SK-N-SH (cell line): ENCODE results near the gene CABP4. TPM values are rescaled to one million over a fixed set of nuclear protein-coding genes. Genes with fewer than 3 reads are reported as not detected.

Experiments
- CTCF ChIA-PET: fragments of 300-600, 350-600 bp; formaldehyde crosslinking; extraction: SDS; loops from one replicate; lab custom pipeline; 2021; lab: Yijun Ruan, JAX
- POLR2A ChIA-PET: fragments of 350-600 bp; sonication (Branson Sonifier 250); formaldehyde crosslinking; extraction: SDS; loops from one replicate; lab custom pipeline; 2020; ENCODE audit warnings: antibody characterized with exemption, inconsistent platforms; lab: Yijun Ruan, JAX
- DNase-seq: peaks from one replicate; pipeline ENCODE4 v3.0.0; 2012
- H2AFZ ChIP-seq: fragments of 200-600 bp; sonication (generic); 2 replicates; pipeline ENCODE4 v1.8.1; 2016; ENCODE audit warnings: antibody characterized with exemption, mild to moderate bottlenecking, low read depth
- H3F3A ChIP-seq: fragments of 200-600 bp; sonication (generic); replicated peaks from 2 replicates; pipeline ENCODE3; 2016; ENCODE audit warnings: antibody characterized with exemption, mild to moderate bottlenecking; ENCODE audit not compliant: insufficient read depth
- H3K27ac ChIP-seq, 2 experiments: fragments of 200-500 bp in 1 of 2; fragments of 200-600 bp in 1 of 2; sonication (Bioruptor generic) in 1 of 2; sonication (generic), shearing (Covaris generic) in 1 of 2; 2 replicates each; pipeline versions ENCODE4 v1.5.1 to v1.6.1; 2014 to 2016; ENCODE audit warnings: low read depth in 2 of 2, inconsistent platforms in 1 of 2, low read length in 1 of 2, mild to moderate bottlenecking in 1 of 2, mixed read lengths in 1 of 2
- H3K27me3 ChIP-seq: fragments of 200-600 bp; sonication (generic), shearing (Covaris generic); 2 replicates; pipeline ENCODE4 v1.6.1; 2016; ENCODE audit warnings: mixed run types; ENCODE audit not compliant: insufficient read depth
- H3K36me3 ChIP-seq, 2 experiments: fragments of 200-500 bp in 1 of 2; fragments of 200-600 bp in 1 of 2; sonication (Bioruptor generic) in 1 of 2; sonication (generic) in 1 of 2; replicated peaks in 1 of 2; 2 replicates each; pipeline versions ENCODE3 to v1.5.1; 2014 to 2016; ENCODE audit warnings: low read length in 1 of 2, mild to moderate bottlenecking in 1 of 2; ENCODE audit not compliant: insufficient read depth in 2 of 2, control insufficient read depth in 1 of 2
- H3K4me1 ChIP-seq, 2 experiments: fragments of 200-500 bp in 1 of 2; fragments of 200-600 bp in 1 of 2; sonication (Bioruptor generic) in 1 of 2; sonication (generic), shearing (Covaris generic) in 1 of 2; 2 replicates each; pipeline versions ENCODE4 v1.5.1 to v1.6.1; 2014 to 2016; ENCODE audit warnings: low read depth in 1 of 2, low read length in 1 of 2, mixed run types in 1 of 2; ENCODE audit not compliant: insufficient read depth in 2 of 2, control insufficient read depth in 1 of 2
- H3K4me2 ChIP-seq: fragments of 200-600 bp; sonication (generic), shearing (Covaris generic); 2 replicates; pipeline ENCODE4 v1.6.1; 2017; ENCODE audit warnings: mixed run types
- H3K4me3 ChIP-seq, 2 experiments: fragments of 200-500 bp in 1 of 2; fragments of 200-600 bp in 1 of 2; sonication (Bioruptor generic) in 1 of 2; sonication (generic), shearing (Covaris generic) in 1 of 2; 2 replicates each; pipeline versions ENCODE4 v1.5.1 to v1.8.1; 2014 to 2016; ENCODE audit warnings: low read depth in 2 of 2, inconsistent platforms in 1 of 2, low read length in 1 of 2, mild to moderate bottlenecking in 1 of 2, mixed read lengths in 1 of 2, moderate library complexity in 1 of 2
- H3K79me2 ChIP-seq: fragments of 200-600 bp; sonication (generic); 2 replicates; pipeline ENCODE4 v1.8.1; 2017; ENCODE audit warnings: mild to moderate bottlenecking; ENCODE audit not compliant: insufficient read depth
- H3K9ac ChIP-seq: fragments of 200-600 bp; sonication (generic); 2 replicates; pipeline ENCODE4 v1.6.1; 2017; ENCODE audit warnings: mixed run types
- H3K9me2 ChIP-seq: fragments of 200-600 bp; sonication (generic); 2 replicates; pipeline ENCODE4 v1.6.1; 2017; ENCODE audit warnings: mixed run types
- H3K9me3 ChIP-seq: fragments of 200-600 bp; sonication (generic); 2 replicates; pipeline ENCODE4 v1.6.1; 2017; ENCODE audit warnings: mixed run types, mild to moderate bottlenecking, moderate library complexity
- H4K20me1 ChIP-seq: fragments of 200-600 bp; sonication (generic); 2 replicates; pipeline ENCODE4 v1.6.1; 2017; ENCODE audit warnings: mild to moderate bottlenecking, mixed run types; ENCODE audit not compliant: insufficient read depth
- FOSL2 ChIP-seq: IDR thresholded peaks from 2 replicates; pipeline ENCODE4 v1.4.0; 2012; ENCODE audit warnings: low read depth, mild to moderate bottlenecking, moderate library complexity, borderline replicate concordance
- WGBS: methylation state at CpG from one replicate; pipeline ENCODE4 v1.1.6; 2017; ENCODE audit warnings: low lambda C conversion rate; 5-methylcytosine and 5-hydroxymethylcytosine counted together
- polyA plus RNA-seq, 3 experiments: library from polyadenylated mRNA; depleted of rRNA; stranded (reverse); fragments of >200 nt; gene quantifications; 2 replicates each; pipeline ENCODE4 v1.2.3, GENCODE V29; 2012
- TF ChIP-seq, protein P1 (sequence below): IDR thresholded peaks from 2 replicates; pipeline ENCODE4 v1.6.1; 2012; ENCODE audit warnings: mild to moderate bottlenecking, low read depth, low read length, moderate library complexity
- TF ChIP-seq, protein P2 (sequence below): IDR thresholded peaks from 2 replicates; pipeline ENCODE4; 2012

Gene CABP4
- polyA plus RNA-seq, 1 of the 3 experiments (the other 2 are of a cell fraction), result not detected

DNA sequence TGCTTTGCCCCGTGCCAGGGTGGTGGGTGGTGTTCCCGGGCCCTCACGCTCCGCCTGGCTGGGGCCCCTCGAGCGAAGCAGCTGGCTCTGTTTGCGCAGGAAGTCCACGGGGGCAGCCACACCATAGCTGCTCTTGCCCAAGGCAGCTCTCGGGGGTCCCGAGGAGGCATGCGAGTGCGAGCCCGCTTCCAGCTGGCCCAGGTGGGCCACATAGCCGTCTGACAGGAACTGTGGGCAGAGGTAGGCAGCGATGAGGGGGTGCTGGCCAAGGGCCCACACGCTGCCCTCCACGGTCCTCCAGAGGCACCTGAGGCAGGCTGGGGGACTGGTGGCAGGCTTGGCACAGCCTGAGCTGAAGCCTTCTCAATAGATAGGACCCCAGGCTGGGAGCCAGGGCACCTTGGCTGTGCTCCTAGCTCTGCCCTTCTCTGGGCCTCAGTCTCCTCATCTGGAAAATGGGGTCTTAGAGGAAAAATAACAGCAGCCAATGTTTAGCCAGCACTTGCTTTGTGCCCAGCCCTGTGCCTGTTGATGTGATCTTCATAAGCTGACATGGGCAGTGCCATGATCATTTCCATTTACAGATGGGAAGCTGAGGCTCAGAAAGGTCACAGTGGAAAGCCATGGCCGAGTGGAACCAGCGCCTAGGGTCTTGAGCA lies 37.0 kb downstream of the CABP4 start (continued):
- TF ChIP-seq, protein P1, sequence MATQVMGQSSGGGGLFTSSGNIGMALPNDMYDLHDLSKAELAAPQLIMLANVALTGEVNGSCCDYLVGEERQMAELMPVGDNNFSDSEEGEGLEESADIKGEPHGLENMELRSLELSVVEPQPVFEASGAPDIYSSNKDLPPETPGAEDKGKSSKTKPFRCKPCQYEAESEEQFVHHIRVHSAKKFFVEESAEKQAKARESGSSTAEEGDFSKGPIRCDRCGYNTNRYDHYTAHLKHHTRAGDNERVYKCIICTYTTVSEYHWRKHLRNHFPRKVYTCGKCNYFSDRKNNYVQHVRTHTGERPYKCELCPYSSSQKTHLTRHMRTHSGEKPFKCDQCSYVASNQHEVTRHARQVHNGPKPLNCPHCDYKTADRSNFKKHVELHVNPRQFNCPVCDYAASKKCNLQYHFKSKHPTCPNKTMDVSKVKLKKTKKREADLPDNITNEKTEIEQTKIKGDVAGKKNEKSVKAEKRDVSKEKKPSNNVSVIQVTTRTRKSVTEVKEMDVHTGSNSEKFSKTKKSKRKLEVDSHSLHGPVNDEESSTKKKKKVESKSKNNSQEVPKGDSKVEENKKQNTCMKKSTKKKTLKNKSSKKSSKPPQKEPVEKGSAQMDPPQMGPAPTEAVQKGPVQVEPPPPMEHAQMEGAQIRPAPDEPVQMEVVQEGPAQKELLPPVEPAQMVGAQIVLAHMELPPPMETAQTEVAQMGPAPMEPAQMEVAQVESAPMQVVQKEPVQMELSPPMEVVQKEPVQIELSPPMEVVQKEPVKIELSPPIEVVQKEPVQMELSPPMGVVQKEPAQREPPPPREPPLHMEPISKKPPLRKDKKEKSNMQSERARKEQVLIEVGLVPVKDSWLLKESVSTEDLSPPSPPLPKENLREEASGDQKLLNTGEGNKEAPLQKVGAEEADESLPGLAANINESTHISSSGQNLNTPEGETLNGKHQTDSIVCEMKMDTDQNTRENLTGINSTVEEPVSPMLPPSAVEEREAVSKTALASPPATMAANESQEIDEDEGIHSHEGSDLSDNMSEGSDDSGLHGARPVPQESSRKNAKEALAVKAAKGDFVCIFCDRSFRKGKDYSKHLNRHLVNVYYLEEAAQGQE, result no peak
- TF ChIP-seq FOSL2, result no peak

DNA sequence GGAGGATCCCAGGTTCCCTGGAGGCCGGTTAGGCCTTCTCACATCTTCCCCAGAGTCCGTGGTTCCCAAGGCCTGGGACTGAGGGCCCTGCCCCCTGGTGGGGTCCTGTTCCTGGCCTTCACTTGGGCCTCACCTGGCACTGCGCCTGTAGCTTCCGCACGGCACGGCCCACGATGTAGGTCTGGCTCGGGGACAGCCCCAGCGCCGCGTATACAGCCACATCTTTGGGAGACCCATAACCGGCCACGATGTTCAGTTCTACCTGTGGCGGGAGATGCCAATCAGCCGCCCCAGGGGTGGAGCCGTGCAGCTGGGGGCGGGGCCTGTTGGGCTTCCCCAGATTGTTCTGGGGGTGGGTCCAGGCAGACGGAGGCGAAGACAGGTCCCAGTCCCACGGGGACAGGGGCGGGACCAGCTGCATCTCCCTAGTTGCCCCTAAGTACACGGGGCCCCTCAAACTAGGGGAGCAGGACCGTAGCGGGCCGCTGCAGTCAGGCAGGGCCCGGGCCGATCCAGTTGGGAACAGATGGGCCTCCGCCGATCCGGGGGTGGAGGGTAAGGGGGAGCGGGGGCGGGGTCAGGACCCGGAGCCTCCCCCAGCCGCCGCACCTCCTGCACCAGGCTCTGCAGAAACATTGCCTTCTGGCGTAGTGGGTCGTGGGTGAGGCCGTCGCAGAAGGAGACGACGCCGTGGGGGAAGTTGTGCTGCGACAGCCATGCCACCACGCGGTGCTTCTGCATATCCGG lies 37.8 kb downstream of the CABP4 start:
- Histone ChIP-seq H3K27me3 (no peaks in the 10 kb centered on the region), H3F3A (peaks cover 6% of the 10 kb centered on the region), H3K4me3 (no peak overlapping the region), H3K9me2 (no peaks in the 10 kb centered on the region), H3K79me2 (no peaks in the 10 kb centered on the region), H3K9ac (no peak overlapping the region), H3K36me3 (peaks cover 0 to 44% of the 10 kb centered on the region in 2 experiments), H3K9me3 (no peaks in the 10 kb centered on the region), H2AFZ (no peak overlapping the region), H4K20me1 (no peaks in the 10 kb centered on the region), H3K27ac (no peak overlapping the region), H3K4me1 (no peaks in the 10 kb centered on the region), H3K4me2 (no peak overlapping the region)
- ChIA-PET POLR2A (no interaction called here), CTCF (interaction anchor here (1.0 to 1.2 kb wide), 2 partner anchors 15 to 101 kb away, joined by 3 read pairs; partner anchors contain the start of genes CDK2AP2 and RAD9A)
- WGBS, result 96% methylated on average over 30 of the region's 46 CpGs
- peak; percentile 47 for DNase-seq
- TF ChIP-seq, protein P1, result no peak
- TF ChIP-seq, protein P2, sequence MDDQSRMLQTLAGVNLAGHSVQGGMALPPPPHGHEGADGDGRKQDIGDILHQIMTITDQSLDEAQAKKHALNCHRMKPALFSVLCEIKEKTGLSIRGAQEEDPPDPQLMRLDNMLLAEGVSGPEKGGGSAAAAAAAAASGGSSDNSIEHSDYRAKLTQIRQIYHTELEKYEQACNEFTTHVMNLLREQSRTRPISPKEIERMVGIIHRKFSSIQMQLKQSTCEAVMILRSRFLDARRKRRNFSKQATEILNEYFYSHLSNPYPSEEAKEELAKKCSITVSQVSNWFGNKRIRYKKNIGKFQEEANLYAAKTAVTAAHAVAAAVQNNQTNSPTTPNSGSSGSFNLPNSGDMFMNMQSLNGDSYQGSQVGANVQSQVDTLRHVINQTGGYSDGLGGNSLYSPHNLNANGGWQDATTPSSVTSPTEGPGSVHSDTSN, result peak; percentile 6; the same call in 1 of the 2 replicates
